OCI-LY1 (cell line): Measurements from ENCODE around the gene ZMAT3.

ENCODE experiments used
- H2AFZ ChIP-seq: fragments of 200-600 bp; sonication (generic), shearing (Covaris generic); 2 replicates; pipeline ENCODE4 v1.6.0; 2014; ENCODE audit warnings: antibody characterized with exemption, mild to moderate bottlenecking, low read length
- H3F3A ChIP-seq: fragments of 200-600 bp; sonication (generic), shearing (Covaris generic); 2 replicates; pipeline ENCODE4 v1.6.0; 2014; ENCODE audit warnings: mild to moderate bottlenecking, antibody characterized with exemption, low read length, moderate library complexity; ENCODE audit not compliant: insufficient read depth
- H3K27ac ChIP-seq: fragments of 200-600 bp; sonication (generic); 2 replicates; pipeline ENCODE4 v1.5.1; 2014; ENCODE audit warnings: low read length, mixed run types, mild to moderate bottlenecking, low read depth; ENCODE audit not compliant: poor library complexity, severe bottlenecking
- H3K27me3 ChIP-seq: fragments of 200-600 bp; sonication (generic); 2 replicates; pipeline ENCODE4 v1.6.0; 2014; ENCODE audit warnings: antibody characterized with exemption, mild to moderate bottlenecking, low read length, moderate library complexity; ENCODE audit not compliant: insufficient read depth
- H3K36me3 ChIP-seq: fragments of 200-600 bp; sonication (generic); 2 replicates; pipeline ENCODE4 v1.6.1; 2014; ENCODE audit warnings: mild to moderate bottlenecking, antibody characterized with exemption, low read length, moderate library complexity, mixed read lengths; ENCODE audit not compliant: insufficient read depth
- H3K4me1 ChIP-seq: fragments of 200-600 bp; sonication (generic); 2 replicates; pipeline ENCODE4 v1.5.1; 2014; ENCODE audit warnings: mild to moderate bottlenecking, low read length, moderate library complexity; ENCODE audit not compliant: insufficient read depth, severe bottlenecking
- H3K4me2 ChIP-seq: fragments of 200-600 bp; sonication (generic), shearing (Covaris generic); 2 replicates; pipeline ENCODE4 v1.6.1; 2014; ENCODE audit warnings: low read length
- H3K4me3 ChIP-seq: fragments of 200-600 bp; sonication (generic); 2 replicates; pipeline ENCODE4 v1.5.1; 2014; ENCODE audit warnings: low read length, low read depth, mild to moderate bottlenecking, mixed read lengths; ENCODE audit not compliant: poor library complexity, severe bottlenecking
- H3K79me2 ChIP-seq: fragments of 200-600 bp; shearing (Covaris generic); 2 replicates; pipeline ENCODE4 v1.6.1; 2016; ENCODE audit warnings: mixed run types, low read length, mixed read lengths; ENCODE audit not compliant: insufficient read depth
- H3K9ac ChIP-seq: fragments of 200-600 bp; sonication (generic), shearing (Covaris generic); 2 replicates; pipeline ENCODE4 v1.6.1; 2014; ENCODE audit warnings: mild to moderate bottlenecking, low read length, mixed read lengths
- H3K9me2 ChIP-seq: fragments of 200-600 bp; sonication (generic), shearing (Covaris generic); 2 replicates; pipeline ENCODE4 v1.6.1; 2014; ENCODE audit warnings: low read depth, mild to moderate bottlenecking, low read length, mixed read lengths
- H3K9me3 ChIP-seq: fragments of 200-600 bp; shearing (Covaris generic); 2 replicates; pipeline ENCODE4 v1.6.1; 2014; ENCODE audit warnings: low read length, mixed read lengths
- H4K20me1 ChIP-seq: fragments of 200-600 bp; sonication (generic), shearing (Covaris generic); 2 replicates; pipeline ENCODE4 v1.6.0; 2016; ENCODE audit warnings: mild to moderate bottlenecking, low read length; ENCODE audit not compliant: insufficient read depth
- EZH2 ChIP-seq: fragments of 200-600 bp; sonication (generic), shearing (Covaris generic); IDR thresholded peaks from 2 replicates; pipeline ENCODE4 v1.8.0; 2017; ENCODE audit warnings: borderline replicate concordance, mixed run types, mild to moderate bottlenecking, antibody characterized with exemption, low read length, moderate library complexity, mixed read lengths
- TF ChIP-seq, protein P1 (sequence below): fragments of 200-600 bp; sonication (generic), shearing (Covaris generic); IDR thresholded peaks from 2 replicates; pipeline ENCODE4 v1.5.1; 2017; ENCODE audit warnings: mild to moderate bottlenecking, antibody characterized with exemption, low read length, moderate library complexity, mixed read lengths

Gene ZMAT3

DNA sequence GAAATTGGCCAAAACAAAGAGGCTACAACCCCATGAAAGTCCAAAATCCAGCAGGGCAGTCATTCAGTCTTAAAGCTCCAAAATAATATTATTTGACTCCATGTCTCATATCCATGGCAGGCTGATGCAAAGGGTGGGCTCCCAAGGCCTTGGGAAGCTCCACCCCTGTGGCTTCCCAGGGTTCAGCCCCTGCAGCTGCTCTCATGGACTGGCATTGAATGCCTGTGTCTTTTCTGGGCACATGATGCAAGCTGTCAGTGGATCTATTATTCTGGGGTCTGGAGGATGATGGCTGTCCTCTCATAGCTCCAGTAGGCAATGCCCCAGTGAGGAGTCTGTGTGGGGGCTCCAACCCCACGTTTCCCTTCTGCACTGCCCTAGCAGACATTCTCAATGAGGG lies 81.8 kb downstream of the ZMAT3 start:
- no peaks in the 10 kb centered on the region for H3K79me2 ChIP-seq
- H3K9me3 ChIP-seq = peaks cover 39% of the 10 kb centered on the region
- H3K9me2 ChIP-seq = no peaks in the 10 kb centered on the region
- H3K4me3 ChIP-seq = no peak overlapping the region
- no peaks in the 10 kb centered on the region for H4K20me1 ChIP-seq
- peaks cover 7% of the 10 kb centered on the region; the same call in 1 of the 2 replicates for H3K36me3 ChIP-seq
- no peaks in the 10 kb centered on the region for H3F3A ChIP-seq
- H2AFZ ChIP-seq = no peak overlapping the region
- TF ChIP-seq, protein P1, sequence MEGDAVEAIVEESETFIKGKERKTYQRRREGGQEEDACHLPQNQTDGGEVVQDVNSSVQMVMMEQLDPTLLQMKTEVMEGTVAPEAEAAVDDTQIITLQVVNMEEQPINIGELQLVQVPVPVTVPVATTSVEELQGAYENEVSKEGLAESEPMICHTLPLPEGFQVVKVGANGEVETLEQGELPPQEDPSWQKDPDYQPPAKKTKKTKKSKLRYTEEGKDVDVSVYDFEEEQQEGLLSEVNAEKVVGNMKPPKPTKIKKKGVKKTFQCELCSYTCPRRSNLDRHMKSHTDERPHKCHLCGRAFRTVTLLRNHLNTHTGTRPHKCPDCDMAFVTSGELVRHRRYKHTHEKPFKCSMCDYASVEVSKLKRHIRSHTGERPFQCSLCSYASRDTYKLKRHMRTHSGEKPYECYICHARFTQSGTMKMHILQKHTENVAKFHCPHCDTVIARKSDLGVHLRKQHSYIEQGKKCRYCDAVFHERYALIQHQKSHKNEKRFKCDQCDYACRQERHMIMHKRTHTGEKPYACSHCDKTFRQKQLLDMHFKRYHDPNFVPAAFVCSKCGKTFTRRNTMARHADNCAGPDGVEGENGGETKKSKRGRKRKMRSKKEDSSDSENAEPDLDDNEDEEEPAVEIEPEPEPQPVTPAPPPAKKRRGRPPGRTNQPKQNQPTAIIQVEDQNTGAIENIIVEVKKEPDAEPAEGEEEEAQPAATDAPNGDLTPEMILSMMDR = no peak
- TF ChIP-seq EZH2 = no peak
- H3K27me3 ChIP-seq = no peaks in the 10 kb centered on the region
- H3K4me1 ChIP-seq = no peaks in the 10 kb centered on the region
- H3K27ac ChIP-seq = no peak overlapping the region
- H3K9ac ChIP-seq = no peak overlapping the region
- no peak overlapping the region for H3K4me2 ChIP-seq

DNA sequence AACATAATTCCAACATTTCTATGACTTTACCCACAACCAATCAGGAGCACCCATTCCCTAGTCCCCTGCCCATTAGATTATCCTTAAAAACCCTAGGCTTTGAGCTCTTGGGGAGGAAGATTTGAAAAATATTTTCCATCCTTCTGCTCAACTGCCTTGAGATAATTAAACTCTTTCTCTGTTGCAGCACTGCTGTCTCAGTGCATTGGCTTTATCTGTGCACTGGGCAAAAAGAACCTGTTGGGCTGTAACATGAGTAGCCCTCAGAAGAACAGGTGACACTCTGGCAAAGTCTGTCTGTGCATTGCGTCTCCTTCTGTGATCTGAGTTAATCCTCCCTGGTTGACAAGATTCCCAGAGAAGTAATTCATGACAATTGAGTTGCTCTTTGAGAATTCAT lies 83.9 kb downstream of the ZMAT3 start:
- Histone ChIP-seq H3K79me2 (no peaks in the 10 kb centered on the region), H3K27ac (no peak overlapping the region), H3K4me2 (no peak overlapping the region), H3K4me3 (no peak overlapping the region), H3K27me3 (no peaks in the 10 kb centered on the region), H2AFZ (no peak overlapping the region), H4K20me1 (no peaks in the 10 kb centered on the region), H3K9me3 (peaks cover 39% of the 10 kb centered on the region), H3F3A (no peaks in the 10 kb centered on the region), H3K4me1 (no peaks in the 10 kb centered on the region), H3K9ac (no peak overlapping the region), H3K36me3 (no peaks in the 10 kb centered on the region), H3K9me2 (no peaks in the 10 kb centered on the region)
- no peak for TF ChIP-seq EZH2
- TF ChIP-seq, protein P1 = no peak

DNA sequence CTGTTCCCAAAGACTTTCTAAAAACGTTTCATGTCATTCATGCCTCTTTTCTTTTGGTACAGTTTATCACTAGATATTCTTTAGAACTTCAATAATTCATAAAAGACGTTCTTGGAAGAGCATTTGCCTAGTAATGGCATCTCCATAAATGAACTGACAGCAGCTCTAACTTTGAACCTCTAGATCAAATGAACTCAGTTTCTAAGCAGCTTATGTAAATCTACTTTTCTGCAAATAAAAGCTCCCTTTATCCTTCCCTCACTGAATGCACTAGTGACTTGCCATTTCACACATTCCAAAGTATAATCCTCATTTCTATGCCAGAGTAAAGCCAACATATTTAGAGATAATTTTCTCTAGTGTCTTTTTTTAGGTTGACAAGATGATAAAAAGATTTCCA lies 85.2 kb downstream of the ZMAT3 start:
- no peaks in the 10 kb centered on the region for H3F3A ChIP-seq
- peaks cover 37% of the 10 kb centered on the region for H3K9me3 ChIP-seq
- H3K4me2 ChIP-seq = no peak overlapping the region
- H3K79me2 ChIP-seq = no peaks in the 10 kb centered on the region
- no peaks in the 10 kb centered on the region for H3K4me1 ChIP-seq
- H2AFZ ChIP-seq = no peak overlapping the region
- H3K4me3 ChIP-seq = no peak overlapping the region
- no peaks in the 10 kb centered on the region for H3K27me3 ChIP-seq
- H3K9me2 ChIP-seq = no peaks in the 10 kb centered on the region
- no peak for TF ChIP-seq EZH2
- TF ChIP-seq, protein P1 = no peak
- no peaks in the 10 kb centered on the region for H4K20me1 ChIP-seq
- no peak overlapping the region for H3K27ac ChIP-seq
- no peak overlapping the region for H3K9ac ChIP-seq
- no peaks in the 10 kb centered on the region for H3K36me3 ChIP-seq
